SK-N-SH (cell line): ENCODE data around the gene HSF4. TPM values are rescaled to one million over a fixed set of nuclear protein-coding genes. Genes with fewer than 3 reads are reported as not detected.

ENCODE experiments used
- CTCF ChIA-PET: fragments of 300-600, 350-600 bp; formaldehyde crosslinking; extraction: SDS; loops from one replicate; lab custom pipeline; 2021; lab: Yijun Ruan, JAX
- POLR2A ChIA-PET: fragments of 350-600 bp; sonication (Branson Sonifier 250); formaldehyde crosslinking; extraction: SDS; loops from one replicate; lab custom pipeline; 2020; ENCODE audit warnings: antibody characterized with exemption, inconsistent platforms; lab: Yijun Ruan, JAX
- DNase-seq: peaks from one replicate; pipeline ENCODE4 v3.0.0; 2012
- H2AFZ ChIP-seq: fragments of 200-600 bp; sonication (generic); 2 replicates; pipeline ENCODE4 v1.8.1; 2016; ENCODE audit warnings: antibody characterized with exemption, mild to moderate bottlenecking, low read depth
- H3F3A ChIP-seq: fragments of 200-600 bp; sonication (generic); replicated peaks from 2 replicates; pipeline ENCODE3; 2016; ENCODE audit warnings: antibody characterized with exemption, mild to moderate bottlenecking; ENCODE audit not compliant: insufficient read depth
- H3K27ac ChIP-seq, 2 experiments: fragments of 200-500 bp in 1 of 2; fragments of 200-600 bp in 1 of 2; sonication (Bioruptor generic) in 1 of 2; sonication (generic), shearing (Covaris generic) in 1 of 2; 2 replicates each; pipeline versions ENCODE4 v1.5.1 to v1.6.1; 2014 to 2016; ENCODE audit warnings: low read depth in 2 of 2, inconsistent platforms in 1 of 2, low read length in 1 of 2, mild to moderate bottlenecking in 1 of 2, mixed read lengths in 1 of 2
- H3K27me3 ChIP-seq: fragments of 200-600 bp; sonication (generic), shearing (Covaris generic); 2 replicates; pipeline ENCODE4 v1.6.1; 2016; ENCODE audit warnings: mixed run types; ENCODE audit not compliant: insufficient read depth
- H3K36me3 ChIP-seq, 2 experiments: fragments of 200-500 bp in 1 of 2; fragments of 200-600 bp in 1 of 2; sonication (Bioruptor generic) in 1 of 2; sonication (generic) in 1 of 2; replicated peaks in 1 of 2; 2 replicates each; pipeline versions ENCODE3 to v1.5.1; 2014 to 2016; ENCODE audit warnings: low read length in 1 of 2, mild to moderate bottlenecking in 1 of 2; ENCODE audit not compliant: insufficient read depth in 2 of 2, control insufficient read depth in 1 of 2
- H3K4me1 ChIP-seq, 2 experiments: fragments of 200-500 bp in 1 of 2; fragments of 200-600 bp in 1 of 2; sonication (Bioruptor generic) in 1 of 2; sonication (generic), shearing (Covaris generic) in 1 of 2; 2 replicates each; pipeline versions ENCODE4 v1.5.1 to v1.6.1; 2014 to 2016; ENCODE audit warnings: low read depth in 1 of 2, low read length in 1 of 2, mixed run types in 1 of 2; ENCODE audit not compliant: insufficient read depth in 2 of 2, control insufficient read depth in 1 of 2
- H3K4me2 ChIP-seq: fragments of 200-600 bp; sonication (generic), shearing (Covaris generic); 2 replicates; pipeline ENCODE4 v1.6.1; 2017; ENCODE audit warnings: mixed run types
- H3K4me3 ChIP-seq, 2 experiments: fragments of 200-500 bp in 1 of 2; fragments of 200-600 bp in 1 of 2; sonication (Bioruptor generic) in 1 of 2; sonication (generic), shearing (Covaris generic) in 1 of 2; 2 replicates each; pipeline versions ENCODE4 v1.5.1 to v1.8.1; 2014 to 2016; ENCODE audit warnings: low read depth in 2 of 2, inconsistent platforms in 1 of 2, low read length in 1 of 2, mild to moderate bottlenecking in 1 of 2, mixed read lengths in 1 of 2, moderate library complexity in 1 of 2
- H3K79me2 ChIP-seq: fragments of 200-600 bp; sonication (generic); 2 replicates; pipeline ENCODE4 v1.8.1; 2017; ENCODE audit warnings: mild to moderate bottlenecking; ENCODE audit not compliant: insufficient read depth
- H3K9ac ChIP-seq: fragments of 200-600 bp; sonication (generic); 2 replicates; pipeline ENCODE4 v1.6.1; 2017; ENCODE audit warnings: mixed run types
- H3K9me2 ChIP-seq: fragments of 200-600 bp; sonication (generic); 2 replicates; pipeline ENCODE4 v1.6.1; 2017; ENCODE audit warnings: mixed run types
- H3K9me3 ChIP-seq: fragments of 200-600 bp; sonication (generic); 2 replicates; pipeline ENCODE4 v1.6.1; 2017; ENCODE audit warnings: mixed run types, mild to moderate bottlenecking, moderate library complexity
- H4K20me1 ChIP-seq: fragments of 200-600 bp; sonication (generic); 2 replicates; pipeline ENCODE4 v1.6.1; 2017; ENCODE audit warnings: mild to moderate bottlenecking, mixed run types; ENCODE audit not compliant: insufficient read depth
- CHD2 ChIP-seq: fragments of 150-350 bp; IDR thresholded peaks from 2 replicates; pipeline ENCODE4 v1.6.1; 2018; ENCODE audit warnings: low read length; ENCODE audit not compliant: partially characterized antibody
- ELF1 ChIP-seq: IDR thresholded peaks from 2 replicates; pipeline ENCODE4 v1.4.0; 2012
- EZH2phosphoT487 ChIP-seq: fragments of 200-600 bp; sonication (generic); IDR thresholded peaks from 2 replicates; pipeline ENCODE4 v1.6.1; 2017; ENCODE audit warnings: low read depth, mixed run types, mild to moderate bottlenecking, antibody characterized with exemption, moderate library complexity, borderline replicate concordance
- FOSL2 ChIP-seq: IDR thresholded peaks from 2 replicates; pipeline ENCODE4 v1.4.0; 2012; ENCODE audit warnings: low read depth, mild to moderate bottlenecking, moderate library complexity, borderline replicate concordance
- FOXJ3 ChIP-seq: sonication (generic); formaldehyde crosslinking; IDR thresholded peaks from 2 replicates; pipeline ENCODE4 v1.5.1; 2020; ENCODE audit warnings: mild to moderate bottlenecking, missing genetic modification reagents
- FOXM1 ChIP-seq: IDR thresholded peaks from 2 replicates; pipeline ENCODE4 v1.4.0; 2012; ENCODE audit warnings: low read depth, mild to moderate bottlenecking
- IRF3 ChIP-seq: fragments of 150-350 bp; IDR thresholded peaks from 2 replicates; pipeline ENCODE4 v1.6.1; 2016; ENCODE audit warnings: mild to moderate bottlenecking, low read depth, low read length
- JUND ChIP-seq: IDR thresholded peaks from 2 replicates; pipeline ENCODE4 v1.4.0; 2012
- MEF2A ChIP-seq: IDR thresholded peaks from 2 replicates; pipeline ENCODE4 v1.4.0; 2012; ENCODE audit warnings: low read depth, borderline replicate concordance
- RAD21 ChIP-seq: IDR thresholded peaks from 2 replicates; pipeline ENCODE4 v1.6.1; 2012; ENCODE audit warnings: mild to moderate bottlenecking, low read length
- RCOR1 ChIP-seq: fragments of 150-350 bp; IDR thresholded peaks from 2 replicates; pipeline ENCODE4 v1.6.1; 2017; ENCODE audit warnings: antibody characterized with exemption, low read length
- REST ChIP-seq: IDR thresholded peaks from 2 replicates; pipeline ENCODE4 v1.6.1; 2012; ENCODE audit warnings: mild to moderate bottlenecking, low read depth, low read length, moderate library complexity
- RFX5 ChIP-seq: IDR thresholded peaks from 2 replicates; pipeline ENCODE4 v1.6.1; 2012; ENCODE audit warnings: mild to moderate bottlenecking, improper control_type of control experiment, low read length
- RXRA ChIP-seq: IDR thresholded peaks from 2 replicates; pipeline ENCODE4 v1.4.0; 2012; ENCODE audit warnings: low read depth, mild to moderate bottlenecking, borderline replicate concordance
- SIN3A ChIP-seq: IDR thresholded peaks from 2 replicates; pipeline ENCODE4 v1.6.1; 2012; ENCODE audit warnings: low read depth, mild to moderate bottlenecking, low read length, moderate library complexity, borderline replicate concordance
- TAF1 ChIP-seq: IDR thresholded peaks from 2 replicates; pipeline ENCODE4 v1.6.1; 2012; ENCODE audit warnings: low read depth, mild to moderate bottlenecking, low read length, moderate library complexity, borderline replicate concordance
- USF1 ChIP-seq: IDR thresholded peaks from 2 replicates; pipeline ENCODE4 v1.4.0; 2012; ENCODE audit warnings: low read depth, borderline replicate concordance
- USF2 ChIP-seq: fragments of 150-350 bp; IDR thresholded peaks from 2 replicates; pipeline ENCODE4 v1.6.1; 2017; ENCODE audit warnings: antibody characterized with exemption, low read length, low read depth, borderline replicate concordance
- YY1 ChIP-seq: IDR thresholded peaks from 2 replicates; pipeline ENCODE4 v1.4.0; 2012; ENCODE audit warnings: low read depth, mild to moderate bottlenecking
- ZBTB33 ChIP-seq: IDR thresholded peaks from 2 replicates; pipeline ENCODE4 v1.4.0; 2012; ENCODE audit warnings: low read depth, borderline replicate concordance
- WGBS: methylation state at CpG from one replicate; pipeline ENCODE4 v1.1.6; 2017; ENCODE audit warnings: low lambda C conversion rate; 5-methylcytosine and 5-hydroxymethylcytosine counted together
- polyA plus RNA-seq, 3 experiments: library from polyadenylated mRNA; depleted of rRNA; stranded (reverse); fragments of >200 nt; gene quantifications; 2 replicates each; pipeline ENCODE4 v1.2.3, GENCODE V29; 2012

The HSF4 gene
- polyA plus RNA-seq, 1 of the 3 experiments (the other 2 are of a cell fraction): 33.4 TPM

GRCh38 chr16:67192781-67193361, 28.3 kb downstream of the HSF4 start:
- ChIA-PET CTCF (interaction anchor here (0.6 to 1.4 kb wide), 9 partner anchors 16 to 369 kb away, joined by 3 to 4 read pairs (median 3); partner anchors contain the start of genes CTCF, NOL3 and TMEM208), POLR2A (interaction anchor here (0.6 to 2.9 kb wide), 8 partner anchors 9 to 220 kb away, joined by 3 to 8 read pairs (median 4); partner anchors contain the start of genes NOL3 and TMEM208)
- Histone ChIP-seq H4K20me1 (peaks cover 21% of the 10 kb centered on the region), H3K9ac (peak overlapping the region; percentile 98), H3K4me1 (peaks cover 8 to 25% of the 10 kb centered on the region in 2 experiments; a peak in 3 of 4 replicates), H2AFZ (no peak overlapping the region), H3K9me3 (no peaks in the 10 kb centered on the region), H3K9me2 (no peaks in the 10 kb centered on the region), H3K27me3 (no peaks in the 10 kb centered on the region), H3K36me3 (peaks cover 29 to 48% of the 10 kb centered on the region in 2 experiments)
- DNase-seq: peak; percentile 44
- TF ChIP-seq YY1: no peak
- no peak for TF ChIP-seq FOXJ3 (CRISPR knock-in tag)
- no peak for TF ChIP-seq REST
- no peak for TF ChIP-seq FOSL2
- TF ChIP-seq MEF2A: no peak
- no peak for TF ChIP-seq RAD21
- no peak for TF ChIP-seq CHD2
- no peak for TF ChIP-seq FOXM1
- no peak for TF ChIP-seq JUND
- no peak for TF ChIP-seq ELF1
- TF ChIP-seq SIN3A: no peak
- TF ChIP-seq TAF1: no peak
- TF ChIP-seq RFX5: no peak
- no peak for TF ChIP-seq RXRA
- no peak for TF ChIP-seq IRF3
- no peak for TF ChIP-seq USF1
- TF ChIP-seq USF2: no peak
- no peak for TF ChIP-seq RCOR1
- no peak for TF ChIP-seq ZBTB33
- no peak for TF ChIP-seq EZH2phosphoT487
- TF ChIP-seq, all 33 proteins: peak for 0
- peaks cover 28% of the 10 kb centered on the region for H3F3A ChIP-seq
- peak overlapping the region; percentile 100 for H3K4me2 ChIP-seq
- H3K4me3 ChIP-seq: peak overlapping the region; percentile 96 to 99
- WGBS: 4% methylated on average over 14 of the region's 17 CpGs
- H3K79me2 ChIP-seq: peaks cover 50% of the 10 kb centered on the region
- H3K27ac ChIP-seq: peak overlapping the region; percentile 76 to 80; a peak in 2 of 4 replicates
